HL-60 (cell line): ENCODE data around the gene SCUBE2.

ENCODE experiments used
- DNase-seq, 2 experiments: peaks; one replicate each; pipeline ENCODE4 v3.0.0-alpha.2; 2010 to 2020; ENCODE audit warnings: low read depth in 1 of 2, low spot score in 1 of 2
- H3K27ac ChIP-seq: fragments of 250-450 bp; sonication (Bioruptor Pico); replicated peaks from 2 replicates; pipeline ENCODE4 v1.5.1; 2020; ENCODE audit warnings: mild to moderate bottlenecking, moderate library complexity
- H3K27me3 ChIP-seq: fragments of 250-450 bp; sonication (Bioruptor Pico); 2 replicates; pipeline ENCODE4 v1.5.1; 2021; ENCODE audit warnings: mild to moderate bottlenecking, moderate library complexity; ENCODE audit not compliant: insufficient read depth, poor library complexity, severe bottlenecking
- H3K4me3 ChIP-seq: replicated peaks from 2 replicates; pipeline ENCODE4 v1.5.1; 2011; ENCODE audit warnings: mild to moderate bottlenecking, control low read depth, low read length; ENCODE audit not compliant: insufficient read depth
- CTCF ChIP-seq: IDR thresholded peaks from one replicate; pipeline ENCODE4 v1.5.1; 2011; ENCODE audit warnings: low read length, control low read depth, inconsistent platforms; ENCODE audit not compliant: insufficient read depth
- GABPA ChIP-seq: IDR thresholded peaks from 2 replicates; pipeline ENCODE4 v1.6.1; 2012; ENCODE audit warnings: low read depth
- POLR2AphosphoS5 ChIP-seq: IDR thresholded peaks from 2 replicates; pipeline ENCODE4 v1.6.1; 2012; ENCODE audit warnings: low read depth
- REST ChIP-seq: IDR thresholded peaks from 2 replicates; pipeline ENCODE4 v1.6.1; 2012; ENCODE audit warnings: low read depth; ENCODE audit not compliant: insufficient replicate concordance
- SPI1 ChIP-seq: IDR thresholded peaks from 2 replicates; pipeline ENCODE4 v1.6.1; 2012; ENCODE audit warnings: low read depth, mild to moderate bottlenecking, borderline replicate concordance

Gene SCUBE2

GRCh38 chr11:9065607-9066432, 25.6 kb downstream of the SCUBE2 start:
- no peak for DNase-seq
- TF ChIP-seq GABPA, result no peak
- no peak for TF ChIP-seq SPI1
- no peak for TF ChIP-seq POLR2AphosphoS5
- TF ChIP-seq CTCF, result no peak
- TF ChIP-seq REST, result no peak
- H3K27ac ChIP-seq, result no peak overlapping the region
- H3K4me3 ChIP-seq, result no peak overlapping the region
- H3K27me3 ChIP-seq, result no peaks in the 10 kb centered on the region

- TF ChIP-seq POLR2AphosphoS5, result no peak
- no peak for TF ChIP-seq GABPA
- no peak for TF ChIP-seq REST
- no peak for TF ChIP-seq CTCF
- no peak for TF ChIP-seq SPI1
- Histone ChIP-seq H3K27me3 (no peaks in the 10 kb centered on the region), H3K27ac (no peak overlapping the region), H3K4me3 (no peak overlapping the region)
- no peak for DNase-seq
Observed at GRCh38 chr11:9061807-9062206, 29.6 kb downstream of the SCUBE2 start.

DNA sequence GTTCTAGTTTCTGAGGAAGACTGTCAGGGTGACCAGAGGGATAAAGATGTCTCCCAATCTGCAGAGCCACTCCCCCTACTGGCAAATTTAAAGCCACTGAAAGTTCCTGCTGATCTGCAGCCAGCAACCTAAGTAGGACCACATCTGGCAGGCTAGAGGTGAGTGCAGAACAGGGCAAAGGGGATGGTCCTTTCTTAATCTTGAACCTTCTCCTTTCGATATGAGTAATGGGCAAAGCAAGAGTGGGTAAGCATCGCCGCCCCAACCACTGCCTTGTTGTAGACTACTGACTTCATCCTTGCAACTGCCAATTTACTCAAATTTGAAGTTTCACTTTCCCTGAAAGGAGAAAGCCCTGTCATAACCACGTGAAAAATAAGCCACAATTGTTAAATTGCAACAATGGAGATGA, 30.7 kb downstream of the SCUBE2 start:
- DNase-seq, result peak; percentile 29 to 76
- H3K27me3 ChIP-seq, result no peaks in the 10 kb centered on the region
- H3K27ac ChIP-seq, result no peak overlapping the region
- TF ChIP-seq GABPA (no peak), CTCF (peak; percentile 49)
- no peak overlapping the region for H3K4me3 ChIP-seq

GRCh38 chr11:9059406-9059805, 32.0 kb downstream of the SCUBE2 start:
- H3K4me3 ChIP-seq, result no peak overlapping the region
- no peaks in the 10 kb centered on the region for H3K27me3 ChIP-seq
- DNase-seq, result no peak
- no peak overlapping the region for H3K27ac ChIP-seq
- no peak for TF ChIP-seq SPI1
